Keratinocyte (primary cell): ENCODE results near the gene DSTN. TPM values are rescaled to one million over a fixed set of nuclear protein-coding genes. Genes with fewer than 3 reads are reported as not detected.

Experiments used
- DNase-seq: peaks from one replicate; pipeline ENCODE4 v3.0.0-alpha.2; 2011; ENCODE audit warnings: low read depth, missing footprints, low spot score
- FAIRE-seq: peaks from 2 replicates; lab custom pipeline; 2011; peaks lifted over from hg19 to GRCh38; lab: Jason Lieb, UNC
- H2AFZ ChIP-seq: 2 replicates; pipeline ENCODE4 v1.6.0; 2012; ENCODE audit warnings: low read length, control low read depth, inconsistent platforms; ENCODE audit not compliant: control insufficient read depth
- H3K27ac ChIP-seq: 2 replicates; pipeline ENCODE4 v1.5.1; 2011; ENCODE audit warnings: low read length; ENCODE audit not compliant: control insufficient read depth, insufficient read depth
- H3K27me3 ChIP-seq: 3 replicates; pipeline ENCODE4 v1.6.0; 2011; ENCODE audit warnings: low read length; ENCODE audit not compliant: control insufficient read depth, insufficient read depth; ENCODE audit errors: extremely low read depth
- H3K36me3 ChIP-seq, 2 experiments: 2 replicates in 1 of 2; 3 replicates in 1 of 2; pipeline ENCODE4 v1.5.1; 2011; ENCODE audit warnings: low read length in 2 of 2, mild to moderate bottlenecking in 1 of 2; ENCODE audit not compliant: control insufficient read depth in 2 of 2, insufficient read depth in 2 of 2; ENCODE audit errors: extremely low read depth in 1 of 2
- H3K4me1 ChIP-seq: 3 replicates; pipeline ENCODE4 v1.5.1; 2011; ENCODE audit warnings: low read length; ENCODE audit not compliant: control insufficient read depth, insufficient read depth; ENCODE audit errors: extremely low read depth
- H3K4me2 ChIP-seq: 3 replicates; pipeline ENCODE4 v1.6.0; 2011; ENCODE audit warnings: low read depth, low read length; ENCODE audit not compliant: control insufficient read depth, insufficient read depth; ENCODE audit errors: extremely low read depth
- H3K4me3 ChIP-seq, 3 experiments: fragments of 200-600 bp in 1 of 3; sonication (generic) in 1 of 3; 2 replicates in 2 of 3; 3 replicates in 1 of 3; pipeline ENCODE4 v1.5.1; 2011 to 2016; ENCODE audit warnings: low read length in 3 of 3, mild to moderate bottlenecking in 3 of 3, control low read depth in 2 of 3, inconsistent platforms in 1 of 3, low read depth in 1 of 3, mixed read lengths in 1 of 3, mixed run types in 1 of 3, moderate library complexity in 1 of 3; ENCODE audit not compliant: control insufficient read depth in 2 of 3, insufficient read depth in 2 of 3; ENCODE audit errors: extremely low read depth in 1 of 3
- H3K79me2 ChIP-seq: 2 replicates; pipeline ENCODE4 v1.6.0; 2012; ENCODE audit warnings: low read length; ENCODE audit not compliant: control insufficient read depth, insufficient read depth
- H3K9ac ChIP-seq: 3 replicates; pipeline ENCODE4 v1.6.0; 2011; ENCODE audit warnings: low read length; ENCODE audit not compliant: control insufficient read depth, insufficient read depth; ENCODE audit errors: extremely low read depth
- H3K9me1 ChIP-seq: 3 replicates; pipeline ENCODE4 v1.6.0; 2011; ENCODE audit warnings: low read length; ENCODE audit not compliant: control insufficient read depth, insufficient read depth; ENCODE audit errors: extremely low read depth
- H3K9me3 ChIP-seq: 2 replicates; pipeline ENCODE4 v1.5.1; 2012; ENCODE audit warnings: low read depth, low read length; ENCODE audit not compliant: control insufficient read depth
- H4K20me1 ChIP-seq: 3 replicates; pipeline ENCODE4 v1.6.0; 2011; ENCODE audit warnings: low read length; ENCODE audit not compliant: control insufficient read depth, insufficient read depth; ENCODE audit errors: extremely low read depth
- EZH2 ChIP-seq: IDR thresholded peaks from one replicate; pipeline ENCODE4 v1.6.1; 2012; ENCODE audit warnings: inconsistent platforms, mild to moderate bottlenecking, low read length, moderate library complexity
- dilution Hi-C: fragments of 300-500 bp; cut with MboI; formaldehyde crosslinking; loops from one replicate; pipeline ENCODE4 v1.7.0; 2020; ENCODE audit warnings: low sequenced_read_pairs; ENCODE audit not compliant: extremely low pct_ligation_motif_present
- polyA plus RNA-seq, 5 experiments: library from polyadenylated mRNA; depleted of rRNA in 3 of 5; stranded (reverse) in 3 of 5; stranded (forward) in 1 of 5; unstranded in 1 of 5; fragments of >200 nt; gene quantifications; 1 replicate in 1 of 5; 2 replicates in 3 of 5; 3 replicates in 1 of 5; pipeline versions ENCODE4 v1.2.1 to v1.2.3, GENCODE V29; 2011 to 2012; ENCODE audit warnings: missing spikeins in 2 of 5, low read depth in 1 of 5, low replicate concordance in 1 of 5
- TF ChIP-seq, protein P1 (sequence below), 3 experiments: IDR thresholded peaks in 1 of 3; conservative IDR thresholded peaks in 1 of 3; optimal IDR thresholded peaks in 1 of 3; 2 replicates in 2 of 3; 3 replicates in 1 of 3; pipeline versions ENCODE3 to v1.5.1; 2011; ENCODE audit warnings: low read length in 3 of 3, mild to moderate bottlenecking in 3 of 3, moderate library complexity in 2 of 3, control low read depth in 1 of 3, inconsistent platforms in 1 of 3; ENCODE audit not compliant: insufficient read depth in 2 of 3; ENCODE audit errors: extremely low read depth in 1 of 3

Gene DSTN
- polyA plus RNA-seq, 1 donor (not counting 4 experiments of a cell fraction or from before 2014, with no cell fraction given), result 288 TPM

DNA sequence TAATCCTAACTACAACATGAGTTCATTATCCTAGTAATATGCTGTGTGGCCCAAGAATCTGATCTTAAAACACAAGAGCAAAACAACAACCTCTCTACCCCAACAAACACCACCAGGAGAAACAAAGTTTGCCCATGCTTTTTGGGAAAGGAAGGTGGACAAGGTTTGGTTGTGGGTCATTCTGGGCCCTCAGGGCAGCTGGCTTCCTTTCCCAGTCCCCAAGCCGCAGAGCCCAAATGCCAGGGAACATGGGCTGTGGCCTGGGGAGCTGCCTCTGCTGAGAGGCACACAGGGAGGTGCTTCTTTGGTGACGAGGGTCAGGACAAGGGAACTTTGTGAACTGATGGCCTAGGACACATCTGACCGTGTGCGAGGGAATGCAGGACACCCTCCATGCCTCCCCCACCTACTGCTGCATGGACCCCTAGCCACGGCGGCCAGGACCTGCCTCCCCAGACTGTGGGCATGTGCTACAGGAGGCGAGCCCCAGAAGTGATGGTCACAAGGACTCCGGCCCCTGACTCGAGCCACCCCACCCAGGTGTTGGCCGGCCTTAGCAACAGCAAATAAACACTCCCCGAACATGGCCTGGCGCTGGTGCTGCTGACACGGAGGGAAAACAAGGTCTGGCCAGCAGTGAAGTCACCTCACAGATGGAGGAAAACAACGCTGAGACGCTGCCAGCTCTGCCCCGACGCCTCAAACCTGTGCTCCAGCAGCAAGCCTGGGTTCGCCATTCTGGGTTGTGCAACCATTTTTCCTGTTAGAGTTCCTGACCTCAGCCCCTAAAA, 56.5 kb downstream of the DSTN start:
- no peaks in the 10 kb centered on the region for H3K4me1 ChIP-seq
- peaks cover 27 to 73% of the 10 kb centered on the region in 2 experiments for H3K36me3 ChIP-seq
- TF ChIP-seq, protein P1, sequence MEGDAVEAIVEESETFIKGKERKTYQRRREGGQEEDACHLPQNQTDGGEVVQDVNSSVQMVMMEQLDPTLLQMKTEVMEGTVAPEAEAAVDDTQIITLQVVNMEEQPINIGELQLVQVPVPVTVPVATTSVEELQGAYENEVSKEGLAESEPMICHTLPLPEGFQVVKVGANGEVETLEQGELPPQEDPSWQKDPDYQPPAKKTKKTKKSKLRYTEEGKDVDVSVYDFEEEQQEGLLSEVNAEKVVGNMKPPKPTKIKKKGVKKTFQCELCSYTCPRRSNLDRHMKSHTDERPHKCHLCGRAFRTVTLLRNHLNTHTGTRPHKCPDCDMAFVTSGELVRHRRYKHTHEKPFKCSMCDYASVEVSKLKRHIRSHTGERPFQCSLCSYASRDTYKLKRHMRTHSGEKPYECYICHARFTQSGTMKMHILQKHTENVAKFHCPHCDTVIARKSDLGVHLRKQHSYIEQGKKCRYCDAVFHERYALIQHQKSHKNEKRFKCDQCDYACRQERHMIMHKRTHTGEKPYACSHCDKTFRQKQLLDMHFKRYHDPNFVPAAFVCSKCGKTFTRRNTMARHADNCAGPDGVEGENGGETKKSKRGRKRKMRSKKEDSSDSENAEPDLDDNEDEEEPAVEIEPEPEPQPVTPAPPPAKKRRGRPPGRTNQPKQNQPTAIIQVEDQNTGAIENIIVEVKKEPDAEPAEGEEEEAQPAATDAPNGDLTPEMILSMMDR (optimal IDR thresholded peaks at IDR 0.05 in 1 of 3, IDR thresholded peaks at IDR 0.05 in 1 of 3, conservative IDR thresholded peaks at IDR 0.05 in 1 of 3; ENCODE audit: extremely low read depth in 1 of 3, insufficient read depth in 2 of 3, low read length in 3 of 3), result no peak
- no peak for TF ChIP-seq EZH2
- H3K27me3 ChIP-seq, result no peaks in the 10 kb centered on the region
- H3K4me2 ChIP-seq, result no peak overlapping the region
- dilution Hi-C loops, result no loop called here
- no peaks in the 10 kb centered on the region for H3K9me1 ChIP-seq
- H4K20me1 ChIP-seq, result no peaks in the 10 kb centered on the region
- H2AFZ ChIP-seq, result no peak overlapping the region
- DNase-seq, result no peak
- H3K9me3 ChIP-seq, result no peaks in the 10 kb centered on the region
- no peak overlapping the region for H3K27ac ChIP-seq
- no peak for FAIRE-seq
- H3K9ac ChIP-seq, result no peak overlapping the region
- H3K4me3 ChIP-seq, result no peak overlapping the region
- H3K79me2 ChIP-seq, result no peaks in the 10 kb centered on the region

DNA sequence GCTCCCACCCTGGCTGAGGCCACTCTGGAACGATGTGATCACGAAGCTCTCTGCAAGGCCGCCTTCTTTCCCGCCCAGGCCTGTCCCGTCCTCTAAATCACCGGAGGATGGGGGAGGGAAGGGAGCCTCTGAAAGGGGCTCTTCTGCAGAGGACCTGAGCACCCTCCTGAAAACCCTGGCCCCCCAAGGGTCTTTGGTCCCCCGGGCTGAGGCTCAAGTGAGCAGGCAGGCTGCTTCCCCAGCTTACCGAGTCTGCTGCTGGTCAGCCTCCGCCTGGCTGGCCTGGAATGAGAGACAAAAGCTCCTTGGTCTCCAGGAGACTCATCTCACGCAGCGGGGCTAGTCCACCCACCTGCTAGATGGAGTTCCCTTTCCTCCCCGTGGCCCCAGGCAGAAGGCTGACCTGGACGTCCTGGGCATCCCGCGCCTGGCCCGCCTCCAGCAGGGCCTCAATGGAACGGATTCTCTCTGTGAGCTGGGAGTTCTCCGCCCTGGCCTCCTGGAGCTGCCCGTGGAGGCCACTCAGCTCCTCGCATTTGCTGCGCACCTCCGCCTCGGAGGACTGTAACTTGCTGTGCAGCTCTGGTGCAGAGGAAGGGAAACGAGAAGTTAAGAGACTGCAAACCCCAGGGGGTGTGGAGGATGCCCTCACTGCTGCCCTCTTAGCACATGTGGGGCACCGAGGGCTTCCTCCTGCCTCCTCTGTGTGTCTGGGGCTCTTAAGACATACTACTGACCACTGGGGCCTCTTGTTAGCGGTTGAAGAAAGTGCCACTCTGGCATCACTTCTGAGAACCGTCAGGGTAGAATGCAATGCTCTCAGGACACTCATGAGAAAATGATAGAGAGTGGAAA, 57.5 kb downstream of the DSTN start:
- DNase-seq (no peak), FAIRE-seq (no peak)
- H3K9ac ChIP-seq, result no peak overlapping the region
- H3K9me1 ChIP-seq, result no peaks in the 10 kb centered on the region
- no peaks in the 10 kb centered on the region for H3K27me3 ChIP-seq
- H3K9me3 ChIP-seq, result no peaks in the 10 kb centered on the region
- no peak overlapping the region for H3K4me3 ChIP-seq
- H3K79me2 ChIP-seq, result no peaks in the 10 kb centered on the region
- H4K20me1 ChIP-seq, result no peaks in the 10 kb centered on the region
- dilution Hi-C loops, result no loop called here
- no peak overlapping the region for H3K4me2 ChIP-seq
- H2AFZ ChIP-seq, result no peak overlapping the region
- H3K4me1 ChIP-seq, result no peaks in the 10 kb centered on the region
- peaks cover 31 to 69% of the 10 kb centered on the region in 2 experiments for H3K36me3 ChIP-seq
- no peak overlapping the region for H3K27ac ChIP-seq
- TF ChIP-seq EZH2, result no peak
- TF ChIP-seq, protein P1 (optimal IDR thresholded peaks at IDR 0.05 in 1 of 3, IDR thresholded peaks at IDR 0.05 in 1 of 3, conservative IDR thresholded peaks at IDR 0.05 in 1 of 3; ENCODE audit: extremely low read depth in 1 of 3, insufficient read depth in 2 of 3, low read length in 3 of 3), result no peak
